ENCODE data around the gene PAPSS2.

PAPSS2 gene

GRCh38 chr10:87753995-87754866 lies 94.6 kb downstream of the PAPSS2 start:
- TF ChIP-seq, protein P1, sequence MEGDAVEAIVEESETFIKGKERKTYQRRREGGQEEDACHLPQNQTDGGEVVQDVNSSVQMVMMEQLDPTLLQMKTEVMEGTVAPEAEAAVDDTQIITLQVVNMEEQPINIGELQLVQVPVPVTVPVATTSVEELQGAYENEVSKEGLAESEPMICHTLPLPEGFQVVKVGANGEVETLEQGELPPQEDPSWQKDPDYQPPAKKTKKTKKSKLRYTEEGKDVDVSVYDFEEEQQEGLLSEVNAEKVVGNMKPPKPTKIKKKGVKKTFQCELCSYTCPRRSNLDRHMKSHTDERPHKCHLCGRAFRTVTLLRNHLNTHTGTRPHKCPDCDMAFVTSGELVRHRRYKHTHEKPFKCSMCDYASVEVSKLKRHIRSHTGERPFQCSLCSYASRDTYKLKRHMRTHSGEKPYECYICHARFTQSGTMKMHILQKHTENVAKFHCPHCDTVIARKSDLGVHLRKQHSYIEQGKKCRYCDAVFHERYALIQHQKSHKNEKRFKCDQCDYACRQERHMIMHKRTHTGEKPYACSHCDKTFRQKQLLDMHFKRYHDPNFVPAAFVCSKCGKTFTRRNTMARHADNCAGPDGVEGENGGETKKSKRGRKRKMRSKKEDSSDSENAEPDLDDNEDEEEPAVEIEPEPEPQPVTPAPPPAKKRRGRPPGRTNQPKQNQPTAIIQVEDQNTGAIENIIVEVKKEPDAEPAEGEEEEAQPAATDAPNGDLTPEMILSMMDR (IDR thresholded peaks at IDR 0.05; ENCODE audit: insufficient read depth, low read length, poor library complexity, severe bottlenecking): no peak
- TF ChIP-seq EZH2phosphoT487 (conservative IDR thresholded peaks at IDR 0.05; ENCODE audit: low read length): no peak
- no peaks in the 10 kb centered on the region for H3K27me3 ChIP-seq (ENCODE audit: low read length)
- peaks cover 8% of the 10 kb centered on the region; the same call in 1 of the 2 replicates for H3F3A ChIP-seq (ENCODE audit: insufficient read depth)
- no peaks in the 10 kb centered on the region for H3K79me2 ChIP-seq (ENCODE audit: insufficient read depth, low read length)
- H3K4me3 ChIP-seq (ENCODE audit: insufficient read depth, low read length, poor library complexity, severe bottlenecking): no peak overlapping the region
- H2AFZ ChIP-seq (ENCODE audit: low read depth, low read length, severe bottlenecking): no peak overlapping the region
- no peak overlapping the region for H3K4me2 ChIP-seq (ENCODE audit: low read depth, low read length, poor library complexity, severe bottlenecking)
- no peaks in the 10 kb centered on the region for H4K20me1 ChIP-seq (ENCODE audit: low read depth, low read length)
- peaks cover 18% of the 10 kb centered on the region; the same call in 1 of the 2 replicates for H3K36me3 ChIP-seq (ENCODE audit: low read length)
- no peak overlapping the region for H3K27ac ChIP-seq (ENCODE audit: low read depth, low read length)
- H3K9me2 ChIP-seq (replicated peaks; ENCODE audit: insufficient read depth, low read length): no peaks in the 10 kb centered on the region
- H3K9ac ChIP-seq (ENCODE audit: low read length): no peak overlapping the region
- H3K9me3 ChIP-seq (ENCODE audit: insufficient read depth, low read length): no peaks in the 10 kb centered on the region

GRCh38 chr10:87757685-87758084 lies 98.0 kb downstream of the PAPSS2 start:
- H3K9ac ChIP-seq (ENCODE audit: low read length): no peak overlapping the region
- H3F3A ChIP-seq (ENCODE audit: insufficient read depth): peaks cover 4% of the 10 kb centered on the region; the same call in 1 of the 2 replicates
- H3K9me2 ChIP-seq (replicated peaks; ENCODE audit: insufficient read depth, low read length): no peaks in the 10 kb centered on the region
- no peak overlapping the region for H3K4me3 ChIP-seq (ENCODE audit: insufficient read depth, low read length, poor library complexity, severe bottlenecking)
- H3K27ac ChIP-seq (ENCODE audit: low read depth, low read length): no peak overlapping the region
- no peaks in the 10 kb centered on the region for H3K27me3 ChIP-seq (ENCODE audit: low read length)
- TF ChIP-seq, protein P1 (IDR thresholded peaks at IDR 0.05; ENCODE audit: insufficient read depth, low read length, poor library complexity, severe bottlenecking): no peak
- TF ChIP-seq EZH2phosphoT487 (conservative IDR thresholded peaks at IDR 0.05; ENCODE audit: low read length): no peak
- H3K36me3 ChIP-seq (ENCODE audit: low read length): peaks cover 20% of the 10 kb centered on the region; the same call in 1 of the 2 replicates
- no peaks in the 10 kb centered on the region for H3K9me3 ChIP-seq (ENCODE audit: insufficient read depth, low read length)
- H3K79me2 ChIP-seq (ENCODE audit: insufficient read depth, low read length): no peaks in the 10 kb centered on the region
- H4K20me1 ChIP-seq (ENCODE audit: low read depth, low read length): no peaks in the 10 kb centered on the region
- H3K4me2 ChIP-seq (ENCODE audit: low read depth, low read length, poor library complexity, severe bottlenecking): no peak overlapping the region
- H2AFZ ChIP-seq (ENCODE audit: low read depth, low read length, severe bottlenecking): no peak overlapping the region

GRCh38 chr10:87759551-87759950 lies 99.9 kb downstream of the PAPSS2 start:
- no peaks in the 10 kb centered on the region for H3K27me3 ChIP-seq (ENCODE audit: low read length)
- H2AFZ ChIP-seq (ENCODE audit: low read depth, low read length, severe bottlenecking): no peak overlapping the region
- H3K9ac ChIP-seq (ENCODE audit: low read length): no peak overlapping the region
- H3K36me3 ChIP-seq (ENCODE audit: low read length): peaks cover 12% of the 10 kb centered on the region; the same call in 1 of the 2 replicates
- no peaks in the 10 kb centered on the region for H3K9me2 ChIP-seq (replicated peaks; ENCODE audit: insufficient read depth, low read length)
- H3K27ac ChIP-seq (ENCODE audit: low read depth, low read length): no peak overlapping the region
- H3K9me3 ChIP-seq (ENCODE audit: insufficient read depth, low read length): no peaks in the 10 kb centered on the region
- 0 out of 2 replicates have a peak, but pooled peaks cover 3% of the 10 kb centered on the region for H3F3A ChIP-seq (ENCODE audit: insufficient read depth)
- H4K20me1 ChIP-seq (ENCODE audit: low read depth, low read length): no peaks in the 10 kb centered on the region
- no peak for TF ChIP-seq EZH2phosphoT487 (conservative IDR thresholded peaks at IDR 0.05; ENCODE audit: low read length)
- TF ChIP-seq, protein P1 (IDR thresholded peaks at IDR 0.05; ENCODE audit: insufficient read depth, low read length, poor library complexity, severe bottlenecking): no peak
- no peak overlapping the region for H3K4me3 ChIP-seq (ENCODE audit: insufficient read depth, low read length, poor library complexity, severe bottlenecking)
- H3K79me2 ChIP-seq (ENCODE audit: insufficient read depth, low read length): no peaks in the 10 kb centered on the region
- no peak overlapping the region for H3K4me2 ChIP-seq (ENCODE audit: low read depth, low read length, poor library complexity, severe bottlenecking)

All from SU-DHL-6 (cell line).